ENCODE data around the gene ZNF500. TPM values are rescaled to one million over a fixed set of nuclear protein-coding genes. Genes with fewer than 3 reads are reported as not detected.
"Not testable (repeated sequence)": the region's sequence is repeated elsewhere in the genome, so short reads cannot be mapped to it uniquely, and the experiment has no call there.

Gene ZNF500
- total RNA-seq, 3 donors from 2014 or later (not counting 1 experiment from before 2014, with no cell fraction given), result 11.4 to 20.3 (median 13.0) TPM

GRCh38 chr16:4787627-4788482 is 20.9 kb upstream of the ZNF500 start, which contains the start of gene SEPTIN12:
TSS of gene SEPTIN12 (minus strand) at chr16:4788345. CDS start at chr16:4787645, 700 bp downstream.
- H3K4me3 ChIP-seq (ENCODE audit: low read length), result no peak within 1 kb of the TSS
- no peak for DNase-seq
- H3K27me3 Mint-ChIP-seq (ENCODE audit: low read depth in 2 of 2), result peaks cover 0 to 5% of the 10 kb centered on the region in 2 donors
- H3K36me3 ChIP-seq (ENCODE audit: control insufficient read depth, insufficient read depth, low read length), result no peaks in the 10 kb centered on the region
- no peaks in the 10 kb centered on the region for H3K36me3 Mint-ChIP-seq
- H3K9me3 Mint-ChIP-seq, result no peaks in the 10 kb centered on the region
- WGBS (ENCODE audit: insufficient coverage), result 82% methylated on average over 13 of the region's 14 CpGs
- intact Hi-C loops (cut with micrococcal nuclease), result no loop called here
- no peaks in the 10 kb centered on the region for H3K27me3 ChIP-seq (ENCODE audit: control insufficient read depth, insufficient read depth, low read length)
- no peak within 1 kb of the TSS for H3K27ac Mint-ChIP-seq
- no peaks in the 10 kb centered on the region for H3K4me1 ChIP-seq (ENCODE audit: control insufficient read depth, insufficient read depth, low read length)
- H3K4me1 Mint-ChIP-seq, result no peaks in the 10 kb centered on the region
- TF ChIP-seq, protein P1, sequence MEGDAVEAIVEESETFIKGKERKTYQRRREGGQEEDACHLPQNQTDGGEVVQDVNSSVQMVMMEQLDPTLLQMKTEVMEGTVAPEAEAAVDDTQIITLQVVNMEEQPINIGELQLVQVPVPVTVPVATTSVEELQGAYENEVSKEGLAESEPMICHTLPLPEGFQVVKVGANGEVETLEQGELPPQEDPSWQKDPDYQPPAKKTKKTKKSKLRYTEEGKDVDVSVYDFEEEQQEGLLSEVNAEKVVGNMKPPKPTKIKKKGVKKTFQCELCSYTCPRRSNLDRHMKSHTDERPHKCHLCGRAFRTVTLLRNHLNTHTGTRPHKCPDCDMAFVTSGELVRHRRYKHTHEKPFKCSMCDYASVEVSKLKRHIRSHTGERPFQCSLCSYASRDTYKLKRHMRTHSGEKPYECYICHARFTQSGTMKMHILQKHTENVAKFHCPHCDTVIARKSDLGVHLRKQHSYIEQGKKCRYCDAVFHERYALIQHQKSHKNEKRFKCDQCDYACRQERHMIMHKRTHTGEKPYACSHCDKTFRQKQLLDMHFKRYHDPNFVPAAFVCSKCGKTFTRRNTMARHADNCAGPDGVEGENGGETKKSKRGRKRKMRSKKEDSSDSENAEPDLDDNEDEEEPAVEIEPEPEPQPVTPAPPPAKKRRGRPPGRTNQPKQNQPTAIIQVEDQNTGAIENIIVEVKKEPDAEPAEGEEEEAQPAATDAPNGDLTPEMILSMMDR (IDR thresholded peaks at IDR 0.05), result no peak
- no peaks in the 10 kb centered on the region for H3K9me3 ChIP-seq (ENCODE audit: control insufficient read depth, insufficient read depth, low read length)
- no peak for ATAC-seq
- H3K27ac ChIP-seq (ENCODE audit: low read length), result no peak within 1 kb of the TSS
- H3K4me3 Mint-ChIP-seq, result no peak within 1 kb of the TSS

- Histone ChIP-seq H3K9me3 (ENCODE audit: control insufficient read depth, insufficient read depth, low read length) (no peaks in the 10 kb centered on the region), H3K4me1 (ENCODE audit: control insufficient read depth, insufficient read depth, low read length) (no peaks in the 10 kb centered on the region), H3K4me3 (ENCODE audit: low read length) (no peak overlapping the region), H3K27me3 (ENCODE audit: control insufficient read depth, insufficient read depth, low read length) (no peaks in the 10 kb centered on the region), H3K36me3 (ENCODE audit: control insufficient read depth, insufficient read depth, low read length) (no peaks in the 10 kb centered on the region), H3K27ac (ENCODE audit: low read length) (no peak overlapping the region)
- no peak for DNase-seq
- ATAC-seq, result no peak
- H3K27ac Mint-ChIP-seq, result no peak overlapping the region
- H3K27me3 Mint-ChIP-seq (ENCODE audit: low read depth in 2 of 2), result peaks cover 0 to 5% of the 10 kb centered on the region in 2 donors
- 89% methylated on average over 8 of the region's 8 CpGs for WGBS (ENCODE audit: insufficient coverage)
- no peaks in the 10 kb centered on the region for H3K4me1 Mint-ChIP-seq
- no peak overlapping the region for H3K4me3 Mint-ChIP-seq
- intact Hi-C loops (cut with micrococcal nuclease), result no loop called here
- TF ChIP-seq, protein P1 (IDR thresholded peaks at IDR 0.05), result no peak
- no peaks in the 10 kb centered on the region for H3K9me3 Mint-ChIP-seq
- no peaks in the 10 kb centered on the region for H3K36me3 Mint-ChIP-seq
These were observed 20.1 kb upstream of the ZNF500 start for GRCh38 chr16:4787068-4787467.

DNA sequence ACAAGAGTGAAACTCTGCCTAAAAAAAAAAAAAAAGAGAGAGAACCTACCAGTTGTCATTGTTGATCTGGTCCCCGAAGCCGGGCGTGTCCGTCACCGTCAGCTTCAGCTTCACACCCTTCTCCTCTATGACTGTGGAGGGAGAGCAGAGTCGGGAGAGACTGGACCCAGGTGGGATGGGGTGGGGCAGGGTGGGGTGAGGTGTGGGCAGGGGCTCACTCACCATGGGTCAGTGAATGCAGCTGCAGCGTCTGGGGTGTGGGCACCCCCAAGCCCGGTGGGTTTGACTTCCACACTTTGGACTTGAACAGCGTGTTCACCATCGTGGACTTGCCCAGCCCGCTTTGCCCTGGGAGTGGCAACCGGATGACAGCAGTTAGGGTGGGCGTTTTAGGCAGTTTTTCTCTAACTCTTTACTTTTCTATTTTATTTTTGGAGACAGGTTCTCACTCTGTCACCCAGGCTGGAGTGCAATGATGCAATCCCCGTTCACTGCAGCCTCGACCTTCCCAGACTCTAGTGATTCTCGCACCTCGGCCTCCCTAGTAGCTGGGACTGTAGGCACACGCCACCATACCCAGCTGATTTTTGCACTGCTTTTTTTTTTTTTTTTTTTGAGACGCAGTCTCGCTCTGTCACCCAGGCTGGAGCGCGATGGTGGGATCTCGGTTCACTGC is 18.9 kb upstream of the ZNF500 start:
- Histone ChIP-seq H3K27ac (ENCODE audit: low read length) (no peak overlapping the region), H3K4me1 (ENCODE audit: control insufficient read depth, insufficient read depth, low read length) (no peaks in the 10 kb centered on the region), H3K27me3 (ENCODE audit: control insufficient read depth, insufficient read depth, low read length) (no peaks in the 10 kb centered on the region), H3K36me3 (ENCODE audit: control insufficient read depth, insufficient read depth, low read length) (no peaks in the 10 kb centered on the region), H3K4me3 (ENCODE audit: low read length) (no peak overlapping the region), H3K9me3 (ENCODE audit: control insufficient read depth, insufficient read depth, low read length) (no peaks in the 10 kb centered on the region)
- TF ChIP-seq, protein P1 (IDR thresholded peaks at IDR 0.05), result no peak
- Mint-ChIP-seq H3K36me3 (no peaks in the 10 kb centered on the region), H3K27me3 (ENCODE audit: low read depth in 2 of 2) (peaks cover 0 to 3% of the 10 kb centered on the region in 2 donors), H3K9me3 (no peaks in the 10 kb centered on the region), H3K4me3 (no peak overlapping the region), H3K4me1 (no peaks in the 10 kb centered on the region), H3K27ac (no peak overlapping the region)
- DNase-seq, result no peak
- WGBS (ENCODE audit: insufficient coverage), result 91% methylated on average over 12 of the region's 23 CpGs
- no peak for ATAC-seq
- intact Hi-C loops (cut with micrococcal nuclease), result no loop called here

DNA sequence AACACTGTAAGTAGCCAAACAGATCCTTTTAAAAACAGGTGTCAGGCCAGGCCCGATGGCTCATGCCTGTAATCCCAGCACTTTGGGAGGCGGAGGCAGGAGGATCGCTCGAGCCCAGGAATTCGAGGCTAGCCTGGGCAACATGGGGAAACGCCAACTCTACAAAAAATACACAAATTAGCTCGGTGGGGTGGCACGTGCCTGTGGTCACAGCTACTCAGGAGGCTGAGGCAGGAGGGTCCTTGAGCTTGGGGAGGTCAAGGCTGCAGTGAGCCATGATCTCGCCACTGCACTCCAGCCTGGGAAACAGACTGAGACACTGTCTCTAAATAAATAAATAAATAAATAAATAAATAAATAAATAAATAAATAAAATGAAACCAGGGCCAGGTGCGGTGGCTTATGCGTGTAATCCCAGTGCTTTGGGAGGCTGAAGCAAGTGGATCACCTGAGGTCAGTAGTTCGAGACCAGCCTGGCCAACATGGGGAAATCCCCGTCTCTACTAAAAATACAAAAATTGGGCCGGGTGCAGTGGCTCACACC is 17.6 kb upstream of the ZNF500 start:
- H3K4me1 ChIP-seq (ENCODE audit: control insufficient read depth, insufficient read depth, low read length); DNase-seq; H3K27ac ChIP-seq (ENCODE audit: low read length); ATAC-seq; H3K4me3 Mint-ChIP-seq; H3K9me3 ChIP-seq (ENCODE audit: control insufficient read depth, insufficient read depth, low read length); H3K4me3 ChIP-seq (ENCODE audit: low read length); H3K9me3 Mint-ChIP-seq; H3K27me3 ChIP-seq (ENCODE audit: control insufficient read depth, insufficient read depth, low read length); H3K27me3 Mint-ChIP-seq (ENCODE audit: low read depth in 2 of 2); H3K36me3 ChIP-seq (ENCODE audit: control insufficient read depth, insufficient read depth, low read length); H3K4me1 Mint-ChIP-seq; H3K36me3 Mint-ChIP-seq; H3K27ac Mint-ChIP-seq; intact Hi-C loops (cut with micrococcal nuclease): not testable (repeated sequence)
- 92% methylated on average over 12 of the region's 14 CpGs for WGBS (ENCODE audit: insufficient coverage)

Measured in natural killer cell (primary cell).